COR-L47 (cell line): ENCODE data around the gene FOXL1.
"Not testable (repeated sequence)": the region's sequence is repeated elsewhere in the genome, so short reads cannot be mapped to it uniquely, and the experiment has no call there.

Experiments
- DNase-seq: peaks from one replicate; lab custom pipeline; 2025; lab: John Stamatoyannopoulos, UW

FOXL1 gene

GRCh38 chr16:86581458-86581857 lies 3.1 kb downstream of the FOXL1 start:
- no peak for DNase-seq

- no peak for DNase-seq
Observed at GRCh38 chr16:86584071-86584685, 5.8 kb downstream of the FOXL1 start.

GRCh38 chr16:86584726-86585721 lies 6.7 kb downstream of the FOXL1 start:
- DNase-seq = no peak

GRCh38 chr16:86585821-86586611 lies 7.7 kb downstream of the FOXL1 start:
- no peak for DNase-seq

- DNase-seq = no peak
Observed at GRCh38 chr16:86587487-86587886, 9.1 kb downstream of the FOXL1 start.

GRCh38 chr16:86587955-86588354 lies 9.6 kb downstream of the FOXL1 start:
- not testable (repeated sequence) for DNase-seq

GRCh38 chr16:86590501-86591144 lies 12.3 kb downstream of the FOXL1 start:
- no peak for DNase-seq

- DNase-seq = no peak
Observed at GRCh38 chr16:86591270-86591669, 12.9 kb downstream of the FOXL1 start.

GRCh38 chr16:86593913-86594620 lies 15.7 kb downstream of the FOXL1 start:
- no peak for DNase-seq

GRCh38 chr16:86594721-86595120 lies 16.4 kb downstream of the FOXL1 start:
- no peak for DNase-seq

GRCh38 chr16:86595983-86596605 lies 17.7 kb downstream of the FOXL1 start:
- no peak for DNase-seq

GRCh38 chr16:86597126-86597879 lies 19.0 kb downstream of the FOXL1 start:
- no peak for DNase-seq

GRCh38 chr16:86597880-86598606 lies 19.7 kb downstream of the FOXL1 start:
- no peak for DNase-seq

GRCh38 chr16:86598607-86599565 lies 20.5 kb downstream of the FOXL1 start:
- no peak for DNase-seq

- DNase-seq = no peak
Observed at GRCh38 chr16:86601356-86601755, 23.0 kb downstream of the FOXL1 start.

- no peak for DNase-seq
Observed at GRCh38 chr16:86602521-86602920, 24.2 kb downstream of the FOXL1 start.

GRCh38 chr16:86604436-86605193 lies 26.3 kb downstream of the FOXL1 start:
- no peak for DNase-seq
